ENCODE measurements around the gene ARL16. TPM values are rescaled to one million over a fixed set of nuclear protein-coding genes. Genes with fewer than 3 reads are reported as not detected.
A peak's percentile ranks its signal among the peaks of the same experiment; 100 is the strongest.

The ARL16 gene
- total and polyA plus RNA-seq, 12 donors = 18.5 to 105 (median 31.7) TPM

GRCh38 chr17:81715872-81716673 is 32.5 kb upstream of the ARL16 start:
- H3K9me3 ChIP-seq (replicated peaks in 1 of 3) = no peaks in the 10 kb centered on the region
- H3K36me3 ChIP-seq (replicated peaks in 1 of 2) = no peaks in the 10 kb centered on the region
- no peak overlapping the region for H3K4me3 ChIP-seq
- WGBS, 4 donors = 78 to 97% (median 85%) methylated on average over 10 to 43 of the region's 43 CpGs
- H3K27ac ChIP-seq = no peak overlapping the region
- H3K4me1 ChIP-seq (replicated peaks in 1 of 2) = peaks cover 14 to 25% of the 10 kb centered on the region in 2 donors
- TF ChIP-seq POLR2A (IDR thresholded peaks at IDR 0.05) (no peak), CTCF (IDR thresholded peaks at IDR 0.05) (no peak)
- H3K27me3 ChIP-seq = no peaks in the 10 kb centered on the region
- DNase-seq = peak in 3 of 7 donors; percentile 37 to 58 (median 48)
- intact Hi-C loops (cut with DNase I) = no loop called here

- intact Hi-C loops (cut with DNase I) = no loop called here
- no peak overlapping the region for H3K27ac ChIP-seq
- no peaks in the 10 kb centered on the region for H3K27me3 ChIP-seq
- H3K9me3 ChIP-seq (replicated peaks in 1 of 3) = no peaks in the 10 kb centered on the region
- H3K4me1 ChIP-seq (replicated peaks in 1 of 2) = peaks cover 15 to 32% of the 10 kb centered on the region in 2 donors
- no peaks in the 10 kb centered on the region for H3K36me3 ChIP-seq (replicated peaks in 1 of 2)
- WGBS, 4 donors = 64 to 91% (median 87%) methylated on average over 6 to 32 of the region's 32 CpGs
- no peak for TF ChIP-seq CTCF (IDR thresholded peaks at IDR 0.05)
- no peak for TF ChIP-seq POLR2A (IDR thresholded peaks at IDR 0.05)
- peak in 3 of 7 donors; percentile 37 to 50 (median 40) for DNase-seq
- H3K4me3 ChIP-seq = no peak overlapping the region
These were observed 31.7 kb upstream of the ARL16 start for GRCh38 chr17:81715107-81715871.

DNA sequence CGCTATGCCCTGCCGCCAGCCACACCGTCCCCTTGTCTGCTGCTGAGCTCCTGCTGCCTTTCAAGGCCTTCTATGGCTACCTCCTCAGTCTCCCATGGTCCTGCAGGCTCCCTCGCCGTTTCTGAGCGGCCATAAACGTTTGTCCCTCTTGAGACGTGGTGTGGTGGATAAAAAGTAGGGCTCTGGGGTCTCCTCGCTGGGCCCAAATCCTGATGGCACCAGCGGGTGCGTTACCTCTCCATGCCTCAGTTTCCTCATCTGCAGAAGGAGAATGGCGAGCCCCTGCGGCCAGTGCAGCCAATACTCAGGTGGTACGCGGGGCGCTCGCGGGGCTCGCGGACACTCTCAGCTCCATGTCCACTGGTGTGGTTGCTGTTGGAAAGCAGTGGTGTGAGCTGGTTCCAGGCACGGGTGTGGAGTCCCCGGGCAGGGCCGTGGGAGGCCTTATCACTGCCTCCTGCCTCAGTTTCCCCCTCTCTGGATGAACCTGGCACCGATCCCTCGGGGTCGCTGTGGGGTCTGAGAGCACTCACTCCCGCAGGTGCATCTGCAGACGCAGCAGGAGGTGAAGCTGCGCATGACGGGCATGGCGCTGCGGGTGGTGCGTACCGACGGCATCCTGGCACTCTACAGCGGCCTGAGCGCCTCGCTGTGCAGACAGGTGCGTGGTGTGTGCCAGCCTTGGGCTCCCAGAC is 31.0 kb upstream of the ARL16 start:
- H3K9me3 ChIP-seq (replicated peaks in 1 of 3) = no peaks in the 10 kb centered on the region
- no peaks in the 10 kb centered on the region for H3K36me3 ChIP-seq (replicated peaks in 1 of 2)
- H3K27me3 ChIP-seq = no peaks in the 10 kb centered on the region
- no peak overlapping the region for H3K4me3 ChIP-seq
- DNase-seq = peak in 1 of 7 donors; percentile 19
- WGBS, 4 donors = 92 to 96% (median 95%) methylated on average over 21 to 39 of the region's 39 CpGs
- TF ChIP-seq CTCF (IDR thresholded peaks at IDR 0.05) (no peak), POLR2A (IDR thresholded peaks at IDR 0.05) (no peak)
- peaks cover 15 to 32% of the 10 kb centered on the region in 2 donors for H3K4me1 ChIP-seq (replicated peaks in 1 of 2)
- H3K27ac ChIP-seq = no peak overlapping the region
- intact Hi-C loops (cut with DNase I) = no loop called here
